Common myeloid progenitor, CD34-positive (primary cell): ENCODE results near the gene KCNIP1.

Source experiments
- CTCF ChIA-PET: fragments of 350-600 bp; sonication (Branson Sonifier 250); formaldehyde crosslinking; loops from one replicate; lab custom pipeline; 2021; ENCODE audit warnings: antibody characterized with exemption; lab: Charles Lee
- POLR2A ChIA-PET: fragments of 350-600 bp; sonication (Branson Sonifier 250); formaldehyde crosslinking; loops from one replicate; lab custom pipeline; 2021; ENCODE audit warnings: antibody characterized with exemption; lab: Charles Lee
- DNase-seq, 3 donors: peaks; one replicate each; pipeline versions ENCODE4 v3.0.0 to v3.0.0-alpha.2; 2013
- H3K27ac ChIP-seq, 2 experiments: 1 replicate in 1 of 2; 2 replicates in 1 of 2; pipeline ENCODE4 v1.7.0; 2013; ENCODE audit warnings: inconsistent platforms in 2 of 2, low read length in 2 of 2, mild to moderate bottlenecking in 2 of 2, low read depth in 1 of 2, moderate library complexity in 1 of 2; ENCODE audit not compliant: severe bottlenecking in 2 of 2, insufficient read depth in 1 of 2, poor library complexity in 1 of 2
- H3K27me3 ChIP-seq, 5 experiments: replicated peaks in 2 of 5; 1 replicate in 3 of 5; 2 replicates in 2 of 5; pipeline versions ENCODE4 v1.6.1 to v1.7.0; 2013; ENCODE audit warnings: low read length in 4 of 5, mild to moderate bottlenecking in 2 of 5, moderate library complexity in 2 of 5, inconsistent platforms in 1 of 5; ENCODE audit not compliant: insufficient read depth in 5 of 5, control insufficient read depth in 4 of 5
- H3K36me3 ChIP-seq, 4 experiments: 1 replicate in 2 of 4; 2 replicates in 2 of 4; pipeline versions ENCODE4 v1.6.1 to v1.7.0; 2013; ENCODE audit warnings: low read length in 3 of 4, control low read depth in 1 of 4, mild to moderate bottlenecking in 1 of 4; ENCODE audit not compliant: control insufficient read depth in 4 of 4, insufficient read depth in 4 of 4
- H3K4me1 ChIP-seq, 4 experiments: 1 replicate in 3 of 4; 2 replicates in 1 of 4; pipeline versions ENCODE4 v1.6.1 to v1.7.1; 2013; ENCODE audit warnings: low read length in 3 of 4, mild to moderate bottlenecking in 3 of 4, control low read depth in 1 of 4, inconsistent platforms in 1 of 4, moderate library complexity in 1 of 4; ENCODE audit not compliant: control insufficient read depth in 4 of 4, insufficient read depth in 4 of 4; ENCODE audit errors: control extremely low read depth in 1 of 4
- H3K4me3 ChIP-seq, 7 experiments: 1 replicate in 4 of 7; 2 replicates in 3 of 7; pipeline versions ENCODE4 v1.5.1 to v1.7.0; 2013; ENCODE audit warnings: mild to moderate bottlenecking in 7 of 7, low read length in 6 of 7, moderate library complexity in 6 of 7, inconsistent platforms in 2 of 7, low read depth in 2 of 7, control low read depth in 1 of 7; ENCODE audit not compliant: insufficient read depth in 4 of 7, control insufficient read depth in 1 of 7; ENCODE audit errors: extremely low read depth in 1 of 7
- H3K9me3 ChIP-seq, 5 experiments: 1 replicate in 4 of 5; 2 replicates in 1 of 5; pipeline versions ENCODE4 v1.6.1 to v1.7.1; 2013; ENCODE audit warnings: low read length in 4 of 5, mild to moderate bottlenecking in 2 of 5, inconsistent platforms in 1 of 5, low read depth in 1 of 5, moderate library complexity in 1 of 5; ENCODE audit not compliant: control insufficient read depth in 4 of 5, insufficient read depth in 2 of 5; ENCODE audit errors: control extremely low read depth in 1 of 5
- WGBS: methylation state at CpG from one replicate; pipeline ENCODE4 v1.1.5; 2013; ENCODE audit not compliant: insufficient coverage; 5-methylcytosine and 5-hydroxymethylcytosine counted together

Gene KCNIP1

DNA sequence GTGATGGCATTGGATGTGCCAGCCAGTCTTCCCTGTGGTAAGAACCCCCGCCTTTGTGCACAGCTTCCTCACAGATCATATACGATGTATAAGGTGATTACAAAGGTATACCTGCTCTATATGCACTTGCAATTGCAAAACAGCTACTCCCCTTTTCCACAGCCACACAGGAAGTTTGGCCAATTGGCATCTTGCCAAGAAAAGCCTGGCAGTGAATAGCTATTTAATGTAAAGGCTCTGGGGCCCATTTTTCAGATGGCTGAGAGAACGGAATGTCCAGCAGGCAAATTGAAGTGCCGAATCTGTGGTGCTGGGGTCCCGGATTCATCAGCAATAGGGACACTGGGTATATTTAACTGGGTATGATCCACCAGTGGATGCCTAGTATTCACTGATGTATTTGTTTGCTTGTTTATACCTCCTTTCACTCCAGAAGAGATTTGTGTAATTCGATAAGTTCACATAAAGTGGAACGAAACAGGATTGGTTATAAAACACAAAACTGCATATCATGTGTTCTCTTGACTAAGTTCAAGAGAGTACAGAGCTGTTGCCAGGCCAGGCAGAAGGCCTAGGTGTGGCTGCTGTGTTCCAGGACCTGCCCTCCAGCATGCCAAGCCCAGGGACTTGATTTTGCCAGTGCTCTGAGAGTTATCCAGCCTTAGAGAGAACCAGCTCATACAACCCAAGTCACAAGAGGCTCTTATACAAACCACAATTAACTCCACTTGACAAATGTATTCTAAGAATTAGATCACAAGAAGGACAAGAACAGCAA lies 252.0 kb downstream of the KCNIP1 start:
- ChIA-PET CTCF (interaction anchor here (1.4 to 2.1 kb wide), 2 partner anchors 10 to 35 kb away, joined by 4 to 7 read pairs; no protein-coding TSS in a partner anchor), POLR2A (no interaction called here)
- peaks cover 0 to 11% (median 6%) of the 10 kb centered on the region in 5 experiments for H3K27me3 ChIP-seq
- H3K27ac ChIP-seq = no peak overlapping the region
- no peak for DNase-seq
- 98% methylated on average over 6 of the region's 7 CpGs for WGBS
- H3K4me1 ChIP-seq = no peaks in the 10 kb centered on the region
- H3K9me3 ChIP-seq = no peaks in the 10 kb centered on the region
- H3K36me3 ChIP-seq = no peaks in the 10 kb centered on the region
- no peak overlapping the region for H3K4me3 ChIP-seq

DNA sequence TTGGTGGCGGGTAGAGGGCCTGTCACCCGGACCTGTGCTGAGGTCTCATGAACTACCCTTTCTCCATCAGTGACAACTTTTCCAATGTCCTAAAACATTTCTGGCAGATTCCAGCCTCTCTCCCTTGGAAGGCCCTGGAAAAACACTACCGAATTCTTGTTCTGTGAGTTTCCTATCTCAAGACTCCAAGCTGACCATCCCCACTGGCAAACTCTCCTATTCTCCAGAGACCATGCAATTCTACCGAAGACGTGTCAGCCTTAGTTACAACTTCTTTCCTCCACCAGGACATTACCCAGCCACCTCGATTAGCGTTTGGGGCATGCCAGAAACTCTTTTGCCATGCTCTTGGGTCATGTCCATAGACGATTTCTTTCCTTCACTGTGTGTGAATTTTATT lies 252.9 kb downstream of the KCNIP1 start:
- POLR2A ChIA-PET = no interaction called here
- H3K27ac ChIP-seq = no peak overlapping the region
- CTCF ChIA-PET = interaction anchor here (1.4 to 2.1 kb wide), 2 partner anchors 11 to 34 kb away, joined by 4 to 7 read pairs; no protein-coding TSS in a partner anchor
- no peaks in the 10 kb centered on the region for H3K36me3 ChIP-seq
- H3K9me3 ChIP-seq = no peaks in the 10 kb centered on the region
- peaks cover 0 to 10% (median 6%) of the 10 kb centered on the region in 5 experiments for H3K27me3 ChIP-seq
- no peak for DNase-seq
- H3K4me1 ChIP-seq = no peaks in the 10 kb centered on the region
- H3K4me3 ChIP-seq = no peak overlapping the region
- WGBS = 100% methylated on average over 5 of the region's 8 CpGs

DNA sequence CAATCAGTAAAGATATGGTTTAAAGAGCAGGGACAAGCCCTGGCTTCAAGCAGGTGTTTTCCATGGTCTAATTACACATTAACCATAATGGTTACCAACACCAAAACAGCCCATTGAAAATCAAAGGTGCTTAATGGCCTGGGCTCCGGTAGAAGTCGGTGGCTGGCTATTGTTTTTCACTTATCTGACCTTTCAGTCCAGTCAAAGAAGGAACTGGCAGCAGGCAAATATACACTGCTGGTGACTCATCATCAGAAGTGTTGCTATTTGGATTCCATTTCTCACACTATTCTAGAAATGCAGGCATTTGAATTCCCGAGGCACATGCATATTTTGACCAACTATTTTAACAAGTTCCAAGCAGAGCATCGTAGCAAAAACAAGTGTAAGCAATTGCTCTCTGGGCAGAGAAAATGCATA lies 253.4 kb downstream of the KCNIP1 start:
- no peak overlapping the region for H3K4me3 ChIP-seq
- no peak overlapping the region for H3K27ac ChIP-seq
- POLR2A ChIA-PET = no interaction called here
- H3K27me3 ChIP-seq = peaks cover 0 to 6% (median 4%) of the 10 kb centered on the region in 5 experiments
- H3K9me3 ChIP-seq = no peaks in the 10 kb centered on the region
- no peak for DNase-seq
- CTCF ChIA-PET = no interaction called here
- H3K36me3 ChIP-seq = no peaks in the 10 kb centered on the region
- no peaks in the 10 kb centered on the region for H3K4me1 ChIP-seq
- WGBS = 71% methylated on average over 2 of the region's 4 CpGs

DNA sequence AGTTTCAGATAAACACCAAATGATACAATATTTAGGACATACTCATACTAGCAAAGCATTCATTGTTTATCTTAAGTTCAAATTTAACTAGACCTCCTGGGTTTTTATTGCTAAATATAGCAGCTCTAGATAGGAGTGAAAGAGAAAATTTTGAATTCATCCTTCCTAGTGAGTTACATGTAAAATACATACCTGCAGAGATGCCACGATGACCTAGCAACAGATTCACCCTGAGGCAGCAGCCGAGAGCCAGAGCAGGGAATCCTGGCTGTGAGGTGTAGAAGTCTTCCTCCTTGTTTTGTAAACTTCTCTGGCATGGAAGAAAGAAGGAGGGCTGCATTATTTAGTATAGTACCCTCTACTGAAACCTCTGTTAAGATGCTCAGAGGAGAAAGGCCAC lies 253.8 kb downstream of the KCNIP1 start:
- Histone ChIP-seq H3K9me3 (no peaks in the 10 kb centered on the region), H3K4me3 (no peak overlapping the region), H3K27me3 (peaks cover 0 to 2% (median 0%) of the 10 kb centered on the region in 5 experiments), H3K4me1 (no peaks in the 10 kb centered on the region), H3K36me3 (no peaks in the 10 kb centered on the region), H3K27ac (no peak overlapping the region)
- no peak for DNase-seq
- ChIA-PET POLR2A (no interaction called here), CTCF (no interaction called here)
- 95% methylated on average over 2 of the region's 2 CpGs for WGBS

DNA sequence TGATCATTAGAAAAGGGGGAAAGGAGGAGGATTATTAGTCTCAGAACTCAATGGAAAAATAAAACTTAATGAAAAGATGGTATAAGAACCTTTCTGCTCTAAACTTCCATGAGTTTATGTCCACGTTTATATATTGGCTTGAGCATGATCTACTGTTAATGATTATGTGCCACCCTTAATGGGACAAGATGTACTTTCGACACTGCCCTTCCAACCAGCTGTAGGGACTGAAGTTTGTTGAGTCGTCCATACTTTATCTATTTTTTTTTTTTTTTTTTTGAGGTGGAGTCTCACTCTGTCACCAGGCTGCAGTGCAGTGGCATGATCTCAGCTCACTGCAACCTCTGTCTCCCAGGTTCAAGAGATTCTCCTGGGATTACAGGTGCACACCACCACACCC lies 254.7 kb downstream of the KCNIP1 start:
- no peak for DNase-seq

DNA sequence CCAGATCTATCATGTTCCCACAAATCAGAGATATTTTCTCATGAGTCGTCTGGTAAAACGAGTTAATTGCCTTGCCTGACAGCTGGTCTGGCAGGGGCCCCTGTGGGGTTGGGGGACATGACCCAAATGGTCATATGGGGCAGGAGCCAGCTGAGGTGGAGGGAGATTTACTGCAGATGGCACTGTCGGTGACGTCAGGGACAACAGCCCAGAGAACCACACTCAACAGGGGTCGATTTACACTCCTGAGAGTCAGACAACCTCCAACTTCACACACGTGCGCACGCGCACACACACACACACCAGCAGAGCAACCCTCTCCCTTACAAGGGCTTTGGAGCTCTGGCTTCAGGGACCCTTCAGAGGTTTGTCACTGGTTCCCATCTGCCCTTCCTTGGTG lies 256.3 kb downstream of the KCNIP1 start:
- DNase-seq = no peak
- no peaks in the 10 kb centered on the region for H3K9me3 ChIP-seq
- 88% methylated on average over 9 of the region's 9 CpGs for WGBS
- ChIA-PET CTCF (no interaction called here), POLR2A (no interaction called here)
- H3K4me1 ChIP-seq = no peaks in the 10 kb centered on the region
- H3K27ac ChIP-seq = no peak overlapping the region
- no peaks in the 10 kb centered on the region for H3K36me3 ChIP-seq
- peaks cover 0 to 2% (median 0%) of the 10 kb centered on the region in 5 experiments for H3K27me3 ChIP-seq
- no peak overlapping the region for H3K4me3 ChIP-seq

More for the DNA sequence above, 254.7 kb downstream of the KCNIP1 start:
- H3K27me3 ChIP-seq = peaks cover 0 to 2% (median 0%) of the 10 kb centered on the region in 5 experiments
- ChIA-PET CTCF (no interaction called here), POLR2A (no interaction called here)
- 90% methylated on average over 2 of the region's 3 CpGs for WGBS
- no peaks in the 10 kb centered on the region for H3K36me3 ChIP-seq
- H3K9me3 ChIP-seq = no peaks in the 10 kb centered on the region
- H3K27ac ChIP-seq = no peak overlapping the region
- H3K4me3 ChIP-seq = no peak overlapping the region
- H3K4me1 ChIP-seq = no peaks in the 10 kb centered on the region

DNA sequence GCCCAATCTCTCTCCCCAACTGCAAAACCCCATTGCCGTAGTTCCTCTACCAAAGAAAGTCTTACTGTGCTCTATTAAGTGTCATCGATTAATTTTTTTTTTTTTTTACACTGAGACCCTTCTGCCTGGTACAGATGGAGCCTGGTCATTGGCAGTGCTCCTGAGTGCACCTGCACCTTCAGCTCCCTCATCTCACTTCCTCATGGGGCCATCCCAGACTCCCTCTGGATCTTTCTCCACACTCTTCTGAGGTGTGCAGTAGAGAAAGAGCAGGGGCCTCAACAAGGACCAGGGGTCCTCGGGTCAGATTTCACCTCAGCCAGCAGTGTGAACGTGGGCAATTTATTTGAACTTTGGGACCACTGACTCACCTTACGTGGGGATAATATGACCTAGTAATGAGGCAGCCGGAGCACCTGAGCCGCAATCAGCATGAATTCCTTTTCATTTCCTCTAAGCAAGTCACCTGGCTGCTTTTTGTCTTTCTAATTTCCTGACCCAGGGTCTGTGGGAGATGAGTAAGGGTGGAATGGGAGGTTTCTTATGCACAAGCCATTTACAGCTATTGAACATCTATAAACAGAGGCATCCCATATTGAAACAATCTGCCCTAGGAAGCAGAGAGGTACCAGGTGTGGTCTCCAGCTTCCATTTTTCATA lies 257.4 kb downstream of the KCNIP1 start:
- Histone ChIP-seq H3K27ac (no peak overlapping the region), H3K9me3 (no peaks in the 10 kb centered on the region), H3K4me3 (no peak overlapping the region), H3K27me3 (peaks cover 0 to 2% (median 0%) of the 10 kb centered on the region in 5 experiments), H3K36me3 (no peaks in the 10 kb centered on the region), H3K4me1 (no peaks in the 10 kb centered on the region)
- DNase-seq = no peak
- CTCF ChIA-PET = no interaction called here
- POLR2A ChIA-PET = no interaction called here
- WGBS = 96% methylated on average over 3 of the region's 7 CpGs
